WTC11 (cell line): ENCODE measurements around the gene UIMC1. TPM values are rescaled to one million over a fixed set of nuclear protein-coding genes. Genes with fewer than 3 reads are reported as not detected.
A peak's percentile ranks its signal among the peaks of the same experiment; 100 is the strongest.

ENCODE experiments used
- ATAC-seq: fragments of 200-7000 bp; cut with Tn5 transposase; 2 replicates; pipeline ENCODE4 v1.10.0; 2021; ENCODE audit warnings: mild to moderate bottlenecking, moderate library complexity
- CTCF ChIA-PET: fragments of 300-600 bp; sonication (Branson Sonifier 250); formaldehyde crosslinking; loops from one replicate; lab custom pipeline; 2021; ENCODE audit warnings: antibody characterized with exemption; lab: Charles Lee
- POLR2A ChIA-PET: fragments of 350-600 bp; sonication (Branson Sonifier 250); formaldehyde crosslinking; loops from one replicate; lab custom pipeline; 2021; ENCODE audit warnings: antibody characterized with exemption; lab: Charles Lee
- DNase-seq: peaks from one replicate; pipeline ENCODE4 v3.0.0; 2021; ENCODE audit warnings: low spot score
- H3K27ac Mint-ChIP-seq: 2 replicates; pipeline ENCODE4 v1.8.0; 2021; ENCODE audit warnings: mixed read lengths
- H3K27me3 Mint-ChIP-seq: 2 replicates; pipeline ENCODE4 v1.8.0; 2021; ENCODE audit warnings: low read depth, mild to moderate bottlenecking, moderate library complexity, mixed read lengths
- H3K36me3 Mint-ChIP-seq: 2 replicates; pipeline ENCODE4 v1.8.0; 2021; ENCODE audit warnings: mixed read lengths
- H3K4me1 Mint-ChIP-seq: 2 replicates; pipeline ENCODE4 v1.8.0; 2022; ENCODE audit warnings: mixed read lengths
- H3K4me3 Mint-ChIP-seq: 2 replicates; pipeline ENCODE4 v1.8.0; 2021; ENCODE audit warnings: mild to moderate bottlenecking, moderate library complexity, mixed read lengths
- H3K9me3 Mint-ChIP-seq: 2 replicates; pipeline ENCODE4 v1.8.0; 2021; ENCODE audit warnings: mixed read lengths
- ARID4B ChIP-seq: sonication (generic); formaldehyde crosslinking; IDR thresholded peaks from 2 replicates; pipeline ENCODE4 v1.8.0; 2023; ENCODE audit warnings: missing genetic modification reagents, mild to moderate bottlenecking, borderline replicate concordance
- CTCF ChIP-seq: fragments of 200-600 bp; IDR thresholded peaks from 2 replicates; pipeline ENCODE4 v1.8.0; 2022; ENCODE audit warnings: antibody characterized with exemption
- FOXK1 ChIP-seq: sonication (generic); formaldehyde crosslinking; IDR thresholded peaks from 2 replicates; pipeline ENCODE4 v1.8.0; 2022; ENCODE audit warnings: mild to moderate bottlenecking, moderate library complexity, missing genetic modification reagents
- FOXP1 ChIP-seq: sonication (generic); formaldehyde crosslinking; IDR thresholded peaks from 2 replicates; pipeline ENCODE4 v1.8.0; 2022; ENCODE audit warnings: missing genetic modification reagents, mild to moderate bottlenecking, moderate library complexity, borderline replicate concordance
- FOXP4 ChIP-seq: sonication (generic); formaldehyde crosslinking; IDR thresholded peaks from 2 replicates; pipeline ENCODE4 v1.8.0; 2022; ENCODE audit warnings: mild to moderate bottlenecking, missing genetic modification reagents
- HMGXB4 ChIP-seq: sonication (generic); formaldehyde crosslinking; IDR thresholded peaks from 2 replicates; pipeline ENCODE4 v1.8.1; 2023; ENCODE audit warnings: mild to moderate bottlenecking, moderate library complexity, missing genetic modification reagents
- JAZF1 ChIP-seq: fragments of 250-450 bp; sonication (Bioruptor Pico); IDR thresholded peaks from 2 replicates; pipeline ENCODE4 v1.9.0; 2021; ENCODE audit warnings: moderate library complexity, mild to moderate bottlenecking, inconsistent platforms
- JUN ChIP-seq: sonication (generic); formaldehyde crosslinking; IDR thresholded peaks from 2 replicates; pipeline ENCODE4 v1.8.0; 2023; ENCODE audit warnings: mild to moderate bottlenecking, missing genetic modification reagents
- MYBL2 ChIP-seq: sonication (generic); formaldehyde crosslinking; IDR thresholded peaks from 2 replicates; pipeline ENCODE4 v1.8.1; 2023; ENCODE audit warnings: mild to moderate bottlenecking, moderate library complexity, missing genetic modification reagents
- NR2C2 ChIP-seq: sonication (generic); formaldehyde crosslinking; IDR thresholded peaks from 2 replicates; pipeline ENCODE4 v1.8.0; 2022; ENCODE audit warnings: mild to moderate bottlenecking, missing genetic modification reagents
- STAT6 ChIP-seq: sonication (generic); formaldehyde crosslinking; conservative IDR thresholded peaks from 2 replicates; pipeline ENCODE4 v1.8.1; 2023; ENCODE audit warnings: mild to moderate bottlenecking, low read depth, missing genetic modification reagents, moderate library complexity
- TEAD1 ChIP-seq: sonication (generic); formaldehyde crosslinking; IDR thresholded peaks from 2 replicates; pipeline ENCODE4 v1.8.0; 2022; ENCODE audit warnings: mild to moderate bottlenecking, missing genetic modification reagents
- USF1 ChIP-seq: sonication (generic); formaldehyde crosslinking; IDR thresholded peaks from 2 replicates; pipeline ENCODE4 v1.8.0; 2022; ENCODE audit warnings: mild to moderate bottlenecking, missing genetic modification reagents
- ZNF281 ChIP-seq: sonication (generic); formaldehyde crosslinking; IDR thresholded peaks from 2 replicates; pipeline ENCODE4 v1.8.0; 2023; ENCODE audit warnings: mild to moderate bottlenecking, missing genetic modification reagents
- ZNF512 ChIP-seq: sonication (generic); formaldehyde crosslinking; IDR thresholded peaks from 2 replicates; pipeline ENCODE4 v1.8.1; 2022; ENCODE audit warnings: missing genetic modification reagents, borderline replicate concordance
- total RNA-seq: library from RNA; stranded (reverse); gene quantifications from 3 replicates; pipeline ENCODE4 v1.2.3, GENCODE V29; 2021

Gene UIMC1
- total RNA-seq, 1 experiment from 2014 or later: 48.0 TPM

- DNase-seq (peak; percentile 91), ATAC-seq (peak; percentile 97)
- Mint-ChIP-seq H3K36me3 (peaks cover 18% of the 10 kb centered on the region), H3K4me3 (peak within 1 kb of the TSS; percentile 98), H3K9me3 (no peaks in the 10 kb centered on the region), H3K27me3 (no peaks in the 10 kb centered on the region), H3K4me1 (peaks cover 11% of the 10 kb centered on the region), H3K27ac (peak within 1 kb of the TSS; percentile 95)
- POLR2A ChIA-PET: interaction anchor here (1.1 to 1.2 kb wide), 2 partner anchors 12 to 64 kb away, joined by 3 read pairs; partner anchors contain the start of gene FGFR4
- CTCF ChIA-PET: interaction anchor here (0.7 to 2.7 kb wide), 14 partner anchors 10 to 392 kb away, joined by 3 to 19 read pairs (median 4); partner anchors contain the start of genes EIF4E1B, SNCB and UIMC1
- TF ChIP-seq JAZF1 (CRISPR knock-in tag) (no peak), STAT6 (CRISPR knock-in tag) (no peak), MYBL2 (CRISPR knock-in tag) (peak; percentile 42; the same call in 1 of the 2 replicates), FOXK1 (CRISPR knock-in tag) (peak; percentile 63), TEAD1 (peak; percentile 70; the same call in 1 of the 2 replicates), USF1 (peak; percentile 29), ZNF512 (CRISPR knock-in tag) (no peak), NR2C2 (no peak), ZNF281 (CRISPR knock-in tag) (no peak), JUN (CRISPR knock-in tag) (0 out of 2 replicates have a peak, but pooled peaks have one; percentile 55), HMGXB4 (CRISPR knock-in tag) (peak; percentile 97; the same call in 1 of the 2 replicates), ARID4B (CRISPR knock-in tag) (peak; percentile 81; the same call in 1 of the 2 replicates), CTCF (peak; percentile 38; the same call in 1 of the 2 replicates), FOXP1 (CRISPR knock-in tag) (peak; percentile 80; the same call in 1 of the 2 replicates), FOXP4 (CRISPR knock-in tag) (peak; percentile 72)
Observed at GRCh38 chr5:177022386-177023302, 16.1 kb upstream of the UIMC1 start, which contains the start of gene ZNF346. Gene ZNF346, plus strand, starts transcription at chr5:177022696. Its CDS starts 43 bp downstream, at chr5:177022739.
